ENCODE results near the gene RHBDD2.

GRCh38 chr7:75915416-75916156 lies 36.8 kb downstream of the RHBDD2 start:
- TF ChIP-seq PPARA (CRISPR knock-in tag; IDR thresholded peaks at IDR 0.05; ENCODE audit: borderline replicate concordance): no peak
- TF ChIP-seq POU6F1 (CRISPR knock-in tag; IDR thresholded peaks at IDR 0.05; ENCODE audit: borderline replicate concordance, low read depth): no peak
- no peak for TF ChIP-seq TCF4 (CRISPR knock-in tag; IDR thresholded peaks at IDR 0.05; ENCODE audit: borderline replicate concordance)
- no peak for TF ChIP-seq ARNTL (CRISPR knock-in tag; IDR thresholded peaks at IDR 0.05; ENCODE audit: borderline replicate concordance, low read depth)
- TF ChIP-seq CSRNP3 (CRISPR knock-in tag; IDR thresholded peaks at IDR 0.05): no peak
- TF ChIP-seq TOX (CRISPR knock-in tag; IDR thresholded peaks at IDR 0.05; ENCODE audit: borderline replicate concordance): no peak
- TF ChIP-seq ZFP30 (CRISPR knock-in tag; IDR thresholded peaks at IDR 0.05): no peak
- no peak for TF ChIP-seq ISL1 (CRISPR knock-in tag; IDR thresholded peaks at IDR 0.05)
- TF ChIP-seq OSR1 (CRISPR knock-in tag; IDR thresholded peaks at IDR 0.05): no peak
- TF ChIP-seq ZFP3 (CRISPR knock-in tag; IDR thresholded peaks at IDR 0.05): no peak
- TF ChIP-seq PATZ1 (CRISPR knock-in tag; IDR thresholded peaks at IDR 0.05; ENCODE audit: borderline replicate concordance): no peak

Measured in SK-N-SH treated with all-trans-retinoic acid at 6 μM for 48 hours (cell line).